Loucy (cell line): Measurements from ENCODE around the gene MRPS31.

Experiments
- H2AFZ ChIP-seq: fragments of 200-600 bp; sonication (generic); 2 replicates; pipeline ENCODE4 v1.6.0; 2016; ENCODE audit warnings: antibody characterized with exemption, mild to moderate bottlenecking, low read length, moderate library complexity
- H3F3A ChIP-seq: fragments of 200-600 bp; 2 replicates; pipeline ENCODE4 v1.6.0; 2016; ENCODE audit warnings: antibody characterized with exemption, low read depth, mild to moderate bottlenecking
- H3K27me3 ChIP-seq: fragments of 200-600 bp; sonication (generic); 2 replicates; pipeline ENCODE4 v1.6.1; 2014; ENCODE audit warnings: low read length, mild to moderate bottlenecking; ENCODE audit not compliant: insufficient read depth, poor library complexity, severe bottlenecking
- H3K36me3 ChIP-seq: fragments of 200-600 bp; sonication (generic); 2 replicates; pipeline ENCODE4 v1.6.1; 2016; ENCODE audit warnings: low read length; ENCODE audit not compliant: insufficient read depth
- H3K4me1 ChIP-seq: fragments of 200-600 bp; sonication (generic); 2 replicates; pipeline ENCODE4 v1.5.1; 2014; ENCODE audit warnings: low read length, mild to moderate bottlenecking; ENCODE audit not compliant: insufficient read depth, poor library complexity, severe bottlenecking
- H3K4me2 ChIP-seq: fragments of 200-600 bp; sonication (generic); 2 replicates; pipeline ENCODE4 v1.6.0; 2014; ENCODE audit warnings: antibody characterized with exemption, low read length, low read depth, mild to moderate bottlenecking; ENCODE audit not compliant: poor library complexity, severe bottlenecking
- H3K4me3 ChIP-seq: fragments of 200-600 bp; sonication (generic); 2 replicates; pipeline ENCODE4 v1.5.1; 2014; ENCODE audit warnings: low read length, mild to moderate bottlenecking, mixed read lengths; ENCODE audit not compliant: poor library complexity, severe bottlenecking
- H3K79me2 ChIP-seq: fragments of 200-600 bp; sonication (generic); 2 replicates; pipeline ENCODE4 v1.6.1; 2014; ENCODE audit warnings: low read length; ENCODE audit not compliant: insufficient read depth
- H3K9ac ChIP-seq: fragments of 200-600 bp; sonication (generic); 2 replicates; pipeline ENCODE4 v1.6.0; 2014; ENCODE audit warnings: mild to moderate bottlenecking, low read depth, low read length, moderate library complexity; ENCODE audit not compliant: poor library complexity, severe bottlenecking
- H3K9me2 ChIP-seq: fragments of 200-600 bp; sonication (generic); replicated peaks from 2 replicates; pipeline ENCODE4 v1.6.1; 2016; ENCODE audit warnings: low read depth, low read length, mixed read lengths
- H3K9me3 ChIP-seq: fragments of 200-600 bp; sonication (generic); 2 replicates; pipeline ENCODE4 v1.6.1; 2014; ENCODE audit warnings: mild to moderate bottlenecking, antibody characterized with exemption, low read length, low read depth; ENCODE audit not compliant: insufficient read depth
- H4K20me1 ChIP-seq: fragments of 200-600 bp; sonication (generic); 2 replicates; pipeline ENCODE4 v1.6.0; 2014; ENCODE audit warnings: antibody characterized with exemption, low read length, mild to moderate bottlenecking; ENCODE audit not compliant: insufficient read depth, poor library complexity, severe bottlenecking
- CTCF ChIP-seq: fragments of 200-600 bp; sonication (generic); conservative IDR thresholded peaks from 2 replicates; pipeline ENCODE4 v1.5.1; 2014; ENCODE audit warnings: mild to moderate bottlenecking, antibody characterized with exemption, low read length
- EZH2phosphoT487 ChIP-seq: fragments of 200-600 bp; IDR thresholded peaks from 2 replicates; pipeline ENCODE4 v1.6.1; 2018; ENCODE audit warnings: antibody characterized with exemption, mild to moderate bottlenecking, moderate library complexity, borderline replicate concordance

MRPS31 gene

GRCh38 chr13:40682449-40683240 lies 88.3 kb downstream of the MRPS31 start:
- Histone ChIP-seq H3K9me3 (no peaks in the 10 kb centered on the region), H4K20me1 (no peaks in the 10 kb centered on the region), H3K79me2 (no peaks in the 10 kb centered on the region), H3K9me2 (no peaks in the 10 kb centered on the region), H3K36me3 (no peaks in the 10 kb centered on the region), H3K4me2 (no peak overlapping the region), H2AFZ (no peak overlapping the region), H3K27me3 (no peaks in the 10 kb centered on the region), H3K9ac (no peak overlapping the region), H3K4me3 (no peak overlapping the region), H3K4me1 (peaks cover 11% of the 10 kb centered on the region), H3F3A (no peaks in the 10 kb centered on the region)
- TF ChIP-seq EZH2phosphoT487 = no peak
- peak; percentile 73 for TF ChIP-seq CTCF

GRCh38 chr13:40681341-40682146 lies 89.4 kb downstream of the MRPS31 start:
- peaks cover 11% of the 10 kb centered on the region for H3K4me1 ChIP-seq
- H3K4me2 ChIP-seq = no peak overlapping the region
- no peaks in the 10 kb centered on the region for H3K79me2 ChIP-seq
- H3K9me3 ChIP-seq = no peaks in the 10 kb centered on the region
- H3F3A ChIP-seq = no peaks in the 10 kb centered on the region
- no peak overlapping the region for H3K4me3 ChIP-seq
- no peaks in the 10 kb centered on the region for H3K36me3 ChIP-seq
- TF ChIP-seq CTCF (no peak), EZH2phosphoT487 (no peak)
- no peaks in the 10 kb centered on the region for H4K20me1 ChIP-seq
- no peak overlapping the region for H2AFZ ChIP-seq
- no peaks in the 10 kb centered on the region for H3K27me3 ChIP-seq
- H3K9ac ChIP-seq = no peak overlapping the region
- no peaks in the 10 kb centered on the region for H3K9me2 ChIP-seq

- Histone ChIP-seq H3K9me3 (no peaks in the 10 kb centered on the region), H3F3A (no peaks in the 10 kb centered on the region), H3K36me3 (no peaks in the 10 kb centered on the region), H3K27me3 (no peaks in the 10 kb centered on the region), H3K4me1 (peaks cover 11% of the 10 kb centered on the region), H4K20me1 (no peaks in the 10 kb centered on the region), H3K9ac (no peak overlapping the region), H3K79me2 (no peaks in the 10 kb centered on the region), H2AFZ (no peak overlapping the region), H3K9me2 (no peaks in the 10 kb centered on the region), H3K4me3 (no peak overlapping the region), H3K4me2 (no peak overlapping the region)
- no peak for TF ChIP-seq EZH2phosphoT487
- no peak for TF ChIP-seq CTCF
These were observed 90.2 kb downstream of the MRPS31 start for GRCh38 chr13:40680659-40681323.
